ENCODE data around the gene NTN3.
"Not testable (repeated sequence)": the region's sequence is repeated elsewhere in the genome, so short reads cannot be mapped to it uniquely, and the experiment has no call there.

Gene NTN3

DNA sequence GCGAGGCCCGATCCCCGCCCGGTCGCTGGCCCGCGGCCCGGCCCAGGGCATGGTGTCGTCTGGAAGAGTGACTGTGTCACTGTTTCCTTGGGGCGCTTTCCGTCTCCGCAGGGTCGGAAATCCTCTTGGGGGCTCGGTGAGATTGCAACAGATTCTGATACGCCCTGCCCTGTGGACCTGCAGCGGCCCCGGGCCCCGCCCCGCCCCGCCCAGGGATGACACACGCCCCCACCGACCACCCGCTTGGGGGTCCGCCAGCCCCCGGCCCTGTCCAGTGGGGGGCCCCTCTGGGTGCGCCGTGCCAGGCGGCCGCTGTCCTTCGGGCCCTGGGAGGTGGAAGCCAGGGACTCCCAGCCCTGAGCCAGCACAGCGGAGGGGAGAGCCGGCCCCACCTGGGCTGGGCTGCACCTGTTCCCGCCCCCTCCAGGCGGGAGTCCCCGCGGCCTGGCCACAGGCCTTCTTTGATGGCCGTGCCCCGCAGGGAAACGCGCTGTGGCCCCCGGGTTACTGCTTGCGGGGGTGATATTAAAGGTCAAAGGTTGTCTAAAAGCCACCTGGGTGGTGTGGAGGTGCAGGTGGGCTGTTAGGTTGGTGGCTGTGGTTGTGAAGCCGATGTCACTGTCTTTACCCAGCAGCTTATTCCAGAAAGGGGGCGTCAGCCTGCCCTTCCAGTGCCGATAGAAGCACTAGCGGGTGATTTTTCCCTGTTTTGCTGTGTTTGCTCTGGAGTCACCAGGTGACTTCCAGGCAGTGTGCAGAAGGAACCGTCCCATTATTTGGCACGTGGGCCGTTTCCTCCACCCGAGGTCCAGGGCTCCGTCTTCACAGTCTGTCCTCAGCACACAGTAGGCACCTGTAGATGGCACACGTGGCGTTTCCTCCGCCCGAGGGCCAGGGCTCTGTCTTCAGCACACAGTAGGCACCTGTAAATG, 4.6 kb downstream of the NTN3 start:
- Mint-ChIP-seq H3K36me3 (ENCODE audit: low read depth) (peaks cover 21% of the 10 kb centered on the region), H3K27me3 (peaks cover 22% of the 10 kb centered on the region), H3K4me3 (peak overlapping the region; percentile 52), H3K4me1 (ENCODE audit: low read depth) (peaks cover 39% of the 10 kb centered on the region), H3K9me3 (no peaks in the 10 kb centered on the region), H3K27ac (no peak overlapping the region)
- intact Hi-C loops (cut with micrococcal nuclease), result loop anchor here (2.0 kb wide), 1 partner anchor 25 kb away; no protein-coding TSS in a partner anchor

DNA sequence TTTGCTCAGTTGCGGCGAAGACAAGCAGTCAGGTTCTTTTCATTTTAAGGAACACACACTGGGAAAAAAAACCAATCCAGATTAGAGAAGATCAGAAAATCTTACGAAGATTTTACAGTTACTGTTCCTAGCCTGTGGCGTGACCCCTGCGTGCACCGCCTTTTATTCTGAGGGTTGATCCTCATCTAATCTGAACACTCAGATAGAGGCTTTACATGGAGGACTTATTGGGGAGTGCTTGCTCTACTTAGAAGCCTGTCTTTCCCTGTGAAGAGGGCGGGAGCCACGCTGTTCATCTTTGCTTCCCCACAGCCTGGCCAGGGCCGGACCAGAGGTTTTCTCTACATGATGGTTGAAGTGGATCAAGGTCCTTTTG, 5.2 kb downstream of the NTN3 start:
- Mint-ChIP-seq H3K36me3 (ENCODE audit: low read depth) (peaks cover 25% of the 10 kb centered on the region), H3K9me3 (no peaks in the 10 kb centered on the region), H3K4me1 (ENCODE audit: low read depth) (peaks cover 39% of the 10 kb centered on the region), H3K4me3 (peak overlapping the region; percentile 52), H3K27me3 (peaks cover 20% of the 10 kb centered on the region), H3K27ac (no peak overlapping the region)
- intact Hi-C loops (cut with micrococcal nuclease), result no loop called here

DNA sequence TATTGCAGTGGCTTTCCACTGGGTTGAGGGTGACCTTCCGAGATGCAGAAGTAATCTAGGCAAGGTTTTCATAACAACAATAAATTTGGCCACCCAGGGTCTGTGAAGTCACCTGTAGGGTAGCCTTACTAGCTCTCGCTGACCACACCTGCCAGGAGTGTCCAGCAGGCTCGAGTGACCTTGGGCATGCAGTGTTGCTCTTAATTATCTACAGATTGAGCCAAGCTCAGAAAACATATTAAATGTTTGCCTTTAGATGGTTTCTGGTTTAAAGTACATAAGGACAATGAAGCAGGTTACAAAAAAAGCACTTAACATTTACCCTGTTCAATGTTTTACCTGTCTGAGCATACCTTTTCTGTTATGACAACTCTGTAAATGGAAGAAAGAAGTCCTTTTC, 5.6 kb downstream of the NTN3 start:
- Mint-ChIP-seq H3K9me3 (no peaks in the 10 kb centered on the region), H3K27ac (no peak overlapping the region), H3K4me3 (peak overlapping the region; percentile 9), H3K27me3 (peaks cover 19% of the 10 kb centered on the region), H3K4me1 (ENCODE audit: low read depth) (peaks cover 37% of the 10 kb centered on the region), H3K36me3 (ENCODE audit: low read depth) (peaks cover 25% of the 10 kb centered on the region)
- intact Hi-C loops (cut with micrococcal nuclease), result no loop called here

DNA sequence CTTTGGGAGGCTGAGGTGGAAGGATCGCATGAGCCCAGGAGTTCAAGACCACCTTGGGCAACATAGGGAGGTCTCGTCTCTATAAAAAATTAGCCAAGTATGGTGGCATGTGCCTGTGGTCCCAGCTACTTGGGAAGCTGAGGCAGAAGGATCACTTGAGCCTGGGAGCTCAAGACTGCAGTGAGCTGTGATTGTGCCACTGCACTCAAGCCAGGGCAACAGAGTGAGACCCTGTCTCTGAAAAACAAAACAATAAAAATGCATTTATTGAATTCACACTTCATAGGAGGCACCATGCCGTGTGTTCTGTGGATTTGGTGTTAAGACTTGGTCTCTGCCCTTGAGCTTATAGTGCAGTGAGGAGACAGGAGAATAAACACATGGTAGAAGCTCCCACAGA, 6.2 kb downstream of the NTN3 start:
- H3K27me3 Mint-ChIP-seq, result peaks cover 13% of the 10 kb centered on the region
- peaks cover 25% of the 10 kb centered on the region for H3K36me3 Mint-ChIP-seq (ENCODE audit: low read depth)
- H3K4me1 Mint-ChIP-seq (ENCODE audit: low read depth), result peaks cover 36% of the 10 kb centered on the region
- intact Hi-C loops (cut with micrococcal nuclease), result no loop called here
- peak overlapping the region; percentile 18 for H3K4me3 Mint-ChIP-seq
- H3K27ac Mint-ChIP-seq, result no peak overlapping the region
- H3K9me3 Mint-ChIP-seq, result no peaks in the 10 kb centered on the region

DNA sequence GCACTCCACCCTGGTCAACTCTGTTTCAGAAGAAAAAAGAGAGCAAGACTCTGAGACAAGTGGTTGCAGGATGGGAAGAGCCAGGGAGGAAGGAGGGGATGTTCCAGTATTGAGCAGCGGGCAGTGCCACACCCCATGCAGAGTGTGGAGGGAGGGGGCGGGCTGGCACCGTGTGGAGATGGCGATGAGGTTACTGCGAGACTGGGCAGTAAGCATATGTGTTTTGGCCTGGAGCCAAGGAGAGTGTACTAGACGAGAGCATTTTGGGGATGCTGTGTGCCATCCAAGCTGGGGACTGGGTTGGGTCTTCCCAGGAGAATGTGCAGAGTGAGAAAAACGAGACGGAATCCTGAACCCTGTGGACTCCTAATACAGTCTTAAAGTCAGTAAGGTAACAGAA, 7.2 kb downstream of the NTN3 start:
- H3K36me3 Mint-ChIP-seq (ENCODE audit: low read depth), result peaks cover 26% of the 10 kb centered on the region
- H3K4me1 Mint-ChIP-seq (ENCODE audit: low read depth), result peaks cover 40% of the 10 kb centered on the region
- H3K27me3 Mint-ChIP-seq, result peaks cover 7% of the 10 kb centered on the region
- H3K27ac Mint-ChIP-seq, result no peak overlapping the region
- H3K4me3 Mint-ChIP-seq, result no peak overlapping the region
- intact Hi-C loops (cut with micrococcal nuclease), result no loop called here
- no peaks in the 10 kb centered on the region for H3K9me3 Mint-ChIP-seq

DNA sequence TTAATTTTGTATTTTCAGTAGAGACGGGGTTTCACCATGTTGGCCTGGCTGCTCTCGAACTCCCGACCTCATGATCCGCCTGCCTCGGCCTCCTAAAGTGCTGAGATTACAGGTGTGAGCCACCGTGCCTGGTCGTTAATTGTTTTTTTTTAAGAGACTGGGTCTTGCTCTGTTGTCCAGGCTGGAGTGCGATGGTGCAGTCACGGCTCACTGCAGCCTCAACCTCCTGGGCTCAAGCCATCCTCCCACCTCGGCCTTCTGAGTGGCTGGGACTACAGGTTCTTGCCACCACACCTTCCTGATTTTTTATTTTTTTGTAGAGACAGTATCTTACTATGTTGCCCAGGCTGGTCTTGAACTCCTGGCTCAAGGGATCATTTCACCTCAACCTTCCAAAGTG, 8.9 kb downstream of the NTN3 start:
- H3K27me3 Mint-ChIP-seq; H3K27ac Mint-ChIP-seq; H3K9me3 Mint-ChIP-seq; intact Hi-C loops (cut with micrococcal nuclease); H3K4me3 Mint-ChIP-seq: not testable (repeated sequence)
- H3K36me3 Mint-ChIP-seq (ENCODE audit: low read depth), result peaks cover 27% of the 10 kb centered on the region
- H3K4me1 Mint-ChIP-seq (ENCODE audit: low read depth), result peaks cover 53% of the 10 kb centered on the region

DNA sequence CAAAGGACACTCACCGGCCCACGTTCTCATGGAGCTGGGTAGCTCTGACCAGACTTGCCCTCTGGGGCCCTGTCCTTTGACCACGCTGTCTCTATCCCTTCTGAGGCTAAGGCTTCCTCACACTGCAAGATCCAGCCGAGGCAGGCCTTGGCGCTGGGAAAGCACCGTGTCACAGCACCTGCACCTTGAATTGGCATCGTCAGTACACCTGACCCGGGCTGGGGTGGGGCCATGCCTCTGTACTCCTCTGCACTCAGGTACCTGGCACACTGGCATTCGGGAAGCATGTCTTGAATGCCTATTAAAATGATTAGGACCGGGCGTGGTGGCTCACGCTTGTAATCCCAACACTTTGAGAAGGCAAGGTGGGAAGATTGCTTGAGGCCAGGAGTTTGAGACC, 9.9 kb downstream of the NTN3 start:
- Mint-ChIP-seq H3K27me3 (peaks cover 6% of the 10 kb centered on the region), H3K9me3 (no peaks in the 10 kb centered on the region), H3K4me3 (no peak overlapping the region), H3K4me1 (ENCODE audit: low read depth) (peaks cover 59% of the 10 kb centered on the region), H3K27ac (no peak overlapping the region), H3K36me3 (ENCODE audit: low read depth) (peaks cover 27% of the 10 kb centered on the region)
- intact Hi-C loops (cut with micrococcal nuclease), result no loop called here

DNA sequence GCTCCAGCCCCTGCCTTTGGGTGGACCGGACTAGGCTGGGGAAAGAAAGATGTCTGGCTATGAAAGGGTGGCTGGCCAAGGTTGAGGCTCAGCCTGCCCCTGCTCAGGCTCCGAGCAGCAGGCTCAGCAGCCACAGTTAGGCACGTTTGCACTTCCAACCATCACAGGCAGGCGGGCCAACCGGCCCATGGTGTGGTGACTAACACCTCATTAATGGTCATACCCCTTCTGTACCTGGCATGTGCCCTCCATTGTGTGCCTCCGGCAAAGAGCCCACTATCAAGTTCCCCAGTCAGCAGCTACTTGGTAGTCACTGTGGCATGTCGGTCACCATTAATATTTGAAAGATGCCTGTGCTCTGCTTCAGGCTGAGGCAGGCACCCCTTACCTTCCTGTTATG, 10.6 kb downstream of the NTN3 start:
- Mint-ChIP-seq H3K4me1 (ENCODE audit: low read depth) (peaks cover 62% of the 10 kb centered on the region), H3K9me3 (no peaks in the 10 kb centered on the region), H3K36me3 (ENCODE audit: low read depth) (peaks cover 27% of the 10 kb centered on the region), H3K4me3 (no peak overlapping the region), H3K27me3 (peaks cover 6% of the 10 kb centered on the region), H3K27ac (peak overlapping the region; percentile 77)
- intact Hi-C loops (cut with micrococcal nuclease), result no loop called here

DNA sequence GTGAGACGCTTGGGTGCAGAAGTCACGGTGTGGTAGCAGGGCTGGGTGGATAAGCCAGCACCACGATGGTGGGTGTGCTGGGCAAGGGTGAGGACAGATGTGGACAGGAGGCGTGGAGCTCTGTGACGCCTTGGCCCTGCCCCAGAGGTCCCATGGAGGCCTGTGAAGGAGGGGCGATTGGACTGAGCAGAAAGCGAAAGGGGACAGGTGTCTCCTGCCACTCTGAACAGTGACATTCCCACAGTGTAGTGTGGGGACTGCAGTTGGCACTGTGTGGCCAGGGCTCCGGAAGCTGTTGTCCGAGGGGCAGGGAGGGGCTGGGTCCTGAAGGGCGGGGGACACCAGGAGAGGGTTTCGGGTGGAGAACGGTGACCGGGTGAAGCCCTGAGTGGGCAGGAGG, 11.2 kb downstream of the NTN3 start:
- Mint-ChIP-seq H3K27me3 (peaks cover 6% of the 10 kb centered on the region), H3K4me1 (ENCODE audit: low read depth) (peaks cover 68% of the 10 kb centered on the region), H3K27ac (peak overlapping the region; percentile 77), H3K36me3 (ENCODE audit: low read depth) (peaks cover 27% of the 10 kb centered on the region), H3K4me3 (no peak overlapping the region), H3K9me3 (no peaks in the 10 kb centered on the region)
- intact Hi-C loops (cut with micrococcal nuclease), result no loop called here

DNA sequence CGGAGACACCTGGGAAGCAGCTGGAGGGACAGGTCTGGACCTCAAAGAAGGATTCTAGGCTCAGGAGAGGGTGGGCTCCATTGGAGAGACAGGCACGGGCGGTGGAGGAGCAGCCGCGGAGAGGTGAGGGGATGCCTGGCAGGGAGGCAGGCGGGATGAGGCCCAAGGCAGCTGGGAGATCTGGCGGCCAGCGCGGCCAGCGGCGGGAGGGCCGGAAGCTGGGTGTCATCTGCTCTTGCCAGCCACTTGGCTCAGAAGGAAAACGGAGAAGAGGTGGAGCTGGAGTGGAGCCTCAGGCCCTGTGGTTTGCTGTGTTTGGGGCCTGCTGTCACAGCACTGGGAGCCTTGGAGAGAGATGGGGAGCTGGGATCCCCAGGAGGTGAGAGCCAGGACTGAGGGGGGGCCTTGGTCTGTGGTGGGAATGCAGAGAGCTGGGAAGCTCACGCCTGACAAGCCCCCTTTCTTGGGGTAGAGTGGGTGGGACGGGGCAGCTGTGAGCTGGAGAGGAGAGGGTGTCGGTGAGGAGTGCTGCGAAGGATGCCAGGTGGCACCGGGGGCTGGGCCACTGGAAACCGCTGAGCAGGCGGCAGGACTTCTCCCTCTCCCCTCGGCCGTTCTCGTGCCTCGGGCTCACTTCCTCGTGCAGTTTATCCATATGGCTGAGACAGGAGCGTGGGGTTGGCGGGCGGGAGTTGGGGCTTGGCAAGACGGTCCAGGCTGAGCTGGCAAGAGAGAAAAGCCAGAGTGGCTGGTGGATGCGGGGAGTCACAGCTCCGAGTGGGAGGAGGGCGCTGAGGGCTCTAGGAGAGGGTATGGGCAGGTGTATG, 11.8 kb downstream of the NTN3 start:
- peaks cover 6% of the 10 kb centered on the region for H3K27me3 Mint-ChIP-seq
- peak overlapping the region; percentile 77 for H3K27ac Mint-ChIP-seq
- H3K4me3 Mint-ChIP-seq, result peak overlapping the region; percentile 41
- H3K9me3 Mint-ChIP-seq, result no peaks in the 10 kb centered on the region
- H3K36me3 Mint-ChIP-seq (ENCODE audit: low read depth), result peaks cover 27% of the 10 kb centered on the region
- intact Hi-C loops (cut with micrococcal nuclease), result no loop called here
- H3K4me1 Mint-ChIP-seq (ENCODE audit: low read depth), result peaks cover 68% of the 10 kb centered on the region

DNA sequence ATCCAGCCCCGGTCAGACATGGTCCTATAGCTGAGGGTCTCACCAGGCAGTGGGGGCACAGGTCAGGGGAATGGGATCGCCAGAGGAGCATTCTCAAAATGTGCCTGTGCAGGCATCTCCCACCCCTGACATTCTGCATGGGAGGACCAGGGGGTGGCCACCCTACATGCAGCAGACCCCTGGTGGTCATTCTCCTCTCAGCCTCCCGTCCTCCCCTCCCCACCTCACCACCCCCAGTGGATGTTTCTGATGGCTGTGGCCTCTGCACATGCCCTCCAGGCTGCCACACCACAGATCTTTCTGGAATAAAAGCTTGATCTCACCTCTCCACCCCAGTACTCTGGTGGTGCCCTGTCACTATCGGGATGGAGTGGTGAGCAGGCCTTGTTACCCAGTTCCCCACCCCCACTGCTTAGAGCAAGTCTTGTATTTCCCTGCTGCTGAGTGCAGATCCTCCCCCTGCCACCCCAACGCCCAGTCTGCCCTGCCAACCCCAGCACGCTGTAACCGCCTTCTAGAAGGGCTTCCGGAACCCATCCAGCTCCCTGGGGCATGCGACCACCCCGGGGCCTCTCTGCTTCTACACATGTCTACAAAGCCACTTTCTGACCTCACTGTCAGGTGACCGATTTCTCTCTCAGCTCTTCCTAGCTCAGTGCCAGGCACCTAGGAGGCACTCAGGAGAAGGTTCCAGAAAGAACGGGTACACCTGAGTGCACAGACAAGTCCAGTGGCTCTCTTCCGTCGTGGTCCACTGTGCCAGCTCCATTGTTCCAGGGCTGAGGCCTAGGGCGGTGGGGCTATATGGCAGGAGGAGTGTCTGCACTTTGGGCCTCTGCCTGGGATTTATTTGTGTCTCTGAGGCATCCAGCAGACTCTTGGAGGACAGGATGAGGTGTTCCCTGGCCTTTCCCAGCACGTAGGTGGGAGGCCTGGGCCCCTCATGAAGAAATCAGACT, 13.1 kb downstream of the NTN3 start:
- no peaks in the 10 kb centered on the region for H3K9me3 Mint-ChIP-seq
- no peak overlapping the region for H3K4me3 Mint-ChIP-seq
- intact Hi-C loops (cut with micrococcal nuclease), result no loop called here
- H3K4me1 Mint-ChIP-seq (ENCODE audit: low read depth), result peaks cover 66% of the 10 kb centered on the region
- H3K27ac Mint-ChIP-seq, result peak overlapping the region; percentile 92
- peaks cover 6% of the 10 kb centered on the region for H3K27me3 Mint-ChIP-seq
- H3K36me3 Mint-ChIP-seq (ENCODE audit: low read depth), result peaks cover 23% of the 10 kb centered on the region

DNA sequence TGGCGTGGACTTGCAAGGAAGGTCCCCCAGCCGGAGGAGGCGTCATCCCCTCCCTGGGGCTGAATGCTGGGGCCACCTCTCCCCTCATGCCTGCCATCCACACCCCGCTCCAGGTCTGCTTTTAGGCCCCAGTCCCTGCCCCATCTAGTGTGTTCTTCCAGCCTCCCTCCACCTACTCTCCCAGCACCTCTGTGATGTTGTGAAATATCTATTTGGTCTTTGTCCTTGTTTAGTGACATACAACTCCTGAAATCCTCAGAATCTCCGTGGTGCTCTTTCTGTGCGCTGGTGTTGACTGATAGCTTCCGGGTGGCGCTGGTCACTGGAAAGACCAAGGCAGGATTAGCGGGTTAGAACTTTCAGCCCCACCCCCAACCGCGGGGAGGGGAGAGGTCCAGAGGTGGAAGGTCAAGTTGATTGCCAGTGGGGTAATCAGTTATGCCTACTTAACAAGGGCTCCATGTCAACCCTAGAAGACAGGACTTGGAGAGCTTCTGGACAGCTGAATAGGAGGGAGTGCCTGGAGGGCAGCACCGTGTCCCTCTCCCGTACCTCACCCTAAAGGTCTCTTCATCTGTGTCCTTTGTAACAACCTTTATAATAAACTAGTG, 13.9 kb downstream of the NTN3 start:
- peaks cover 19% of the 10 kb centered on the region for H3K36me3 Mint-ChIP-seq (ENCODE audit: low read depth)
- peaks cover 66% of the 10 kb centered on the region for H3K4me1 Mint-ChIP-seq (ENCODE audit: low read depth)
- H3K27me3 Mint-ChIP-seq, result peaks cover 6% of the 10 kb centered on the region
- no peaks in the 10 kb centered on the region for H3K9me3 Mint-ChIP-seq
- intact Hi-C loops (cut with micrococcal nuclease), result no loop called here
- peak overlapping the region; percentile 92 for H3K27ac Mint-ChIP-seq
- H3K4me3 Mint-ChIP-seq, result no peak overlapping the region

DNA sequence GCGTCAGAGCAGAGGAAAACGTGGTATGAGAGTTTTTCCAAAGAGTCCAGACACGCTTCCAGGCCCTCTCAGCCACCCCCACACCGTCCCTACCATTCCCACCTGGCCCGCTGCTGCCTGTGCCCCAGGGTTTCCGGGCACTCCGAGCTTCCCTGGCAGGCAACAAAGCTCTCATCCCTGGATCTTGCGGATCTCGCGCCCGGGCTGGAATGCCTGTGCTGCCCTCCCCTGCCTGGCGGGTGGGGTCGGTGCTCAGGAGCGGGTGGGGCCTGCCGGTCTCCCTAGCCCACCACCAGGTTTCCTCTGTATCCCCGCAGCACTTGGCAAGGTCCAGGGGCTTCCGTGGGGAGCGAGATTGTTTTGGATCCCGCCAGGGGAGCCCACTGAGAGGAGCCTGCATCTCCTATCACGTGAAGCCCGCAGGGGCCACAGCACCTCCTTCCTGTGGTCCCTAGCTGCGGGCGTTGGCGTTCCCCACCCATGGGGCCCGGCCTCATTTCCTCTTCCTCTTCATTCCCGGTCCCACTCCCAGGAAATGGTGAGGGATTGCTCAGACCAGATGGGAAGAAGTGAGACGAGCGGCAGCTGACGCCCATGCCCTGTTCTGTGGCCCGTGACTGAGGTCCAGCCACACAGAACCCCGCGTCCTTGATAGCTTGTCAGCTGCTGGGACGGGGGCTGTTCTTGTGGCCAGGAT, 14.9 kb downstream of the NTN3 start:
- H3K36me3 Mint-ChIP-seq (ENCODE audit: low read depth), result peaks cover 17% of the 10 kb centered on the region
- H3K4me1 Mint-ChIP-seq (ENCODE audit: low read depth), result peaks cover 66% of the 10 kb centered on the region
- peak overlapping the region; percentile 92 for H3K27ac Mint-ChIP-seq
- intact Hi-C loops (cut with micrococcal nuclease), result no loop called here
- H3K4me3 Mint-ChIP-seq, result peak overlapping the region; percentile 2
- peaks cover 6% of the 10 kb centered on the region for H3K27me3 Mint-ChIP-seq
- no peaks in the 10 kb centered on the region for H3K9me3 Mint-ChIP-seq

All from dendritic cell treated with granulocyte-macrophage colony-stimulating factor and Interleukin-4, amounts not matched to agents 40 ng/mL and 50 ng/mL, for 4 days (primary cell).